SHP77 (cell line): Measurements from ENCODE around the gene TEX2.

Experiments
- DNase-seq, 2 experiments: peaks; one replicate each; lab custom pipeline; 2025; lab: John Stamatoyannopoulos, UW

Gene TEX2, protein sequence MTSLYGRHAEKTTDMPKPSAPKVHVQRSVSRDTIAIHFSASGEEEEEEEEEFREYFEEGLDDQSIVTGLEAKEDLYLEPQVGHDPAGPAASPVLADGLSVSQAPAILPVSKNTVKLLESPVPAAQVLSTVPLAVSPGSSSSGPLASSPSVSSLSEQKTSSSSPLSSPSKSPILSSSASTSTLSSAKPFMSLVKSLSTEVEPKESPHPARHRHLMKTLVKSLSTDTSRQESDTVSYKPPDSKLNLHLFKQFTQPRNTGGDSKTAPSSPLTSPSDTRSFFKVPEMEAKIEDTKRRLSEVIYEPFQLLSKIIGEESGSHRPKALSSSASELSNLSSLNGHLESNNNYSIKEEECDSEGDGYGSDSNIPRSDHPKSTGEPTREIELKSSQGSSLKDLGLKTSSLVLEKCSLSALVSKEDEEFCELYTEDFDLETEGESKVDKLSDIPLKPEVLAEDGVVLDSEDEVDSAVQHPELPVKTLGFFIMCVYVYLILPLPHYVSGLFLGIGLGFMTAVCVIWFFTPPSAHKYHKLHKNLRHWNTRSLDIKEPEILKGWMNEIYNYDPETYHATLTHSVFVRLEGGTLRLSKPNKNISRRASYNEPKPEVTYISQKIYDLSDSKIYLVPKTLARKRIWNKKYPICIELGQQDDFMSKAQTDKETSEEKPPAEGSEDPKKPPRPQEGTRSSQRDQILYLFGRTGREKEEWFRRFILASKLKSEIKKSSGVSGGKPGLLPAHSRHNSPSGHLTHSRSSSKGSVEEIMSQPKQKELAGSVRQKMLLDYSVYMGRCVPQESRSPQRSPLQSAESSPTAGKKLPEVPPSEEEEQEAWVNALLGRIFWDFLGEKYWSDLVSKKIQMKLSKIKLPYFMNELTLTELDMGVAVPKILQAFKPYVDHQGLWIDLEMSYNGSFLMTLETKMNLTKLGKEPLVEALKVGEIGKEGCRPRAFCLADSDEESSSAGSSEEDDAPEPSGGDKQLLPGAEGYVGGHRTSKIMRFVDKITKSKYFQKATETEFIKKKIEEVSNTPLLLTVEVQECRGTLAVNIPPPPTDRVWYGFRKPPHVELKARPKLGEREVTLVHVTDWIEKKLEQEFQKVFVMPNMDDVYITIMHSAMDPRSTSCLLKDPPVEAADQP

DNA sequence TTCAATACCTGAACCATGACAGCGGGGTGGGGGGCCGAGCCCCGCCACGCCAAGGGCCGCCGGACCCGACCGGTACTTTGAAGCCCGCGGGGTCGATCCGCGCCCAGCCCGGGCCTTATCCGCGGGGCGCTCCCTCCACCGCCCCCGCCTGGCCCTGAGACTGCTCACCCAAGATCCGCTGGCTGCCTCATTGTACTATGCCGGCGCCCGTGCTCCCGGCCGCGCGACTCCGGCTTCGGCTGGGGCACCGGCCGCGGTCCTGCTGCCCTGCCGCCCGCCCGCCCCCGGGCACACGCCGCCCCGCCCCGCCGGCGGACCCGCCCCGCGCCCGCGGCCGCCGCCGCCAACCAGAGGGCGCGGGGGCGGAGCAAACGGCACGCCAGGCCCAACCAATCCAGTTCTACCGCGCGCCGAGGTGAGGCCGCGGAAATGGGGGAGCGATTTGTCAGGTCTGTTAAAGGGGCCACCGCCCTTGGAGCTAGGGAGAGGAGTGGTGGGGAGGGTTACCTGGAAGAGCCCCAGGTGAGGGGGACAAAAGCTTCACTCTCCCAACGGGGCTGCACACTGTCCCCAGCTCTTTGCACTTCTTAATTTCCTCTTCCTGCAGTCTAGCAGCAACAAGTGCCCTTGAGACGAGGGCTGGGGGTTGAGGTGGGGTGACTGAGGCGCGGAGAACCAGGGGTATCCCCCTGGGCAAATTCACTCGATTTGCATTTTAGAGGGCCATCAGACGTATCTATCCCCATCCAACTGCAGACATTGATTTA lies at the start of gene TEX2:
Gene TEX2, minus strand, starts transcription at position 261 of the 767 bp plus-strand sequence. CDS start 49,043 bp downstream, outside the sequence.
- DNase-seq, result peak; percentile 82 to 92

DNA sequence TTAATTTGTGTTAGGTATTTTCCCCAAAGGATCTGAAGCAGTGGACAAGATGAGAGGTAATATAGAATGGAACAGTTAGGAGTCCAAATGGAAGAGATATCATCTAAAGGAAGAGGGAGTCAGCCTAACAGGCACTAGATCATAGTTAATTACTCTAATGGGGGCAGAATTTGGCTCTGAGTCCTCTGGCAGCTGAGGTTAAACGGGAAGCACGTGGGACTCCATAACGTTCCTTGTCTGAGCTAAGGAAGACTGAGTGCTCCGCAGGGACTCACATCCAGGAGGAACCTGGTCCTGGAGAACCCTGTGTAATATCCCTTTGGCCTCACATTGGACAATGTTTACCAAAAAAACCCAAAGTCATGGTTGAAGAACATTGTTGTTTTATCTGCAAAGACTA lies 46.6 kb upstream of the TEX2 start:
- DNase-seq, result no peak

DNA sequence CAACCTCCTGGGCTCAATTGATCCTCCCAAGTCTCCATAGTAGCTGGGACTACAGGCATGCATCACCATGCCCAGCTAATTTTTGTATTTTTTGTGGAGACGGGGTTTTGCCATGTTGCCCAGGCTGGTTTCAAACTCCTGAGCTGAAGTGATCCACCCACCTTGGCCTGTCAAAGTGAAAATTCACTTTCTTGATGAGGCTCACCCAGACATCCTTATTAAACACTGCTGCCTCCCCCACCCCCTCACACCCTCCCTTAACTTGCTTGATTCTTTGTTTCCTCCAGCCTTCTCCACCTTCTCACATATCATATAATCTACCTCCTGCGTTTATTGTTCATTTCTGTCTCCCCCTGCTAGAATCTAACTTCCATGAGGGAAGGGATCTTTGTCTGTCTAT lies 46.0 kb upstream of the TEX2 start:
- DNase-seq, result no peak

DNA sequence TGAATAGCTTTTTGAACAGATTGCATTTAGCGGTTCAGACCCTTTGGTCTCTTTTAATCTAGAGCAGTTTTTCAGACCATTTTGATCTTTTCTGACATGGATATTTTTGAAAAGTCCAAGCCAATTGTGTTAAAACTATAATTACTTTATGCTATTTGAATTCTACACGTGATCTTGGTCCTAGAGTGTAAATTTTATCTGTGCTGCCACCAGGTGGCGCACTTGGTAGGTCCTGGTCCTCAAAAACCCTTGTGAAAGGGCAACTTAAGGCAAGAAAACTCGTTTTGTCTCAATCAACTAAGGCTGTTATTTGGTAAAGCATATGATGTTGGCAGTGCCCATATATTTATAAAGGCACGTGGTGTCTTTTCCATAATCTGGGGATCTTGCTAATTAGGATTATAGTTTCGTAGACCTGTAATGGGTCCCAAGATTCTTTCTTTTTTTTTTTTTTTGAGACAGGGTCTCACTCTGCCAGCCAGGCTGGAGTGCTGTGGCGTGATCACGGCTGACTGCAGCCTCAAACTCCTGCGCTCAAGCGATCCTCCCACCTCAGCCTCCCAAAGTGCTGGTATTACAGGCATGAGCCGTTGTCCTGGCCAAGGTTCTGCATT lies 43.9 kb upstream of the TEX2 start:
- DNase-seq, result peak; percentile 12 to 55

DNA sequence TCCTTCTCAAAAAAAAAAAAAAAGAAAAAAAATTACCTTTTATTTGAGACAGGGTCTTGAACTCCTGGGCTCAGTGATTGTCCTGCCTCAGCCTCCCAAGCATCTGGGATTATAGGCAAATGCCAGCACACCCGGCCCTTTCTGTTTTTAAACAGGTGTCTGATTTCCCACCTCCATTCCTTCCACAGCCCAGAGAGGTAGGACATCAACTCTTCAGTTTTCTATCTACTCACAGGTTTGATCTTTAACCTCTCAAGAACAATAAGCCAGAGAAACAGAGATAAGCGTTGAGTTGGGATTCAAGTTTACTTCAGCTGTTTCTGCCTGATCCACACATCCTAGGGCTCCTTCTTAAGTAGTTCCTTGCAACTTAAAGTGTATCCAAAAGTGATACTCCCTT lies 41.5 kb upstream of the TEX2 start:
- no peak for DNase-seq

DNA sequence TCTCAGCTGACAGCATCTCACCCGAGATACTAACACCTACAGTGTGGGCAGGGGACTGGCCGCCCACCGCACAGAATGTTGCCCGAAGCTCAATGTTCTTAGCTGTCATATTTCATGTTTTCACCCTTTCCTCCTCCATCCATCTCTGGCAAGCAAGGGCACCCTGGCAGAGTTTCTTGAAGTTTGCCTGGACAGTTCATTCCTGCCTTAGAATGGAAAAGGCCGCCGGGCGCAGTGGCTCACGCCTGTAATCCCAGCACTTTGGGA lies 37.6 kb upstream of the TEX2 start:
- no peak for DNase-seq

DNA sequence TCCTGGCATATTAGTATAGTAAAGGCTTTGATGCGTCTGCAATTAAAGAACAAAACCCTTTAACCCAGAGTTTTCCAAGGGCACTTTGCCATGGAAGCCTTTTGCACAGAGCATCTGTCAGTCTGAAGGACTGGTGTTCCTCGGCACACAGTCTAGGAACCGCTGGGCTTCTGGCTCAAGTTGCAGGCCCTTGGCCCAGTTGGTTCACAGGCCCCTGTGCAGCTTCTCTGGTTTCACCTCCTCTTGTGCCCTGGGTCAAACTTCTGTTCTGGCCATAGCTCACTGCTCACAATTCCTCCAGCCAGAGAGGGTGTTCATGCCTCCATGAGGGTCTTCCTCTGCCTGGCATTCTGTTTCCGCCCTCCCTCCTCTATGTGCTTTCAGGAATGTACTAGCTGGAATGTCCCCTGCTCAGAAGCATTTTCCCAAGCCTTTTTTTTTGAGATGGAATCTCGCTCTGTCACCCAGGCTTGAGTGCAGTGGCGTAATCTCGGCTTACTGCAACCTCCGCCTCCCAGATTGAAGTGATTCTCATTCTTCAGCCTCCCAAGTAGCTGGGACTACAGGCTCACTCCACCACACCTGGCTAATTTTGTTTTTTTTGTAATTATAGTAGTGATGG lies 34.5 kb upstream of the TEX2 start:
- DNase-seq, result no peak

DNA sequence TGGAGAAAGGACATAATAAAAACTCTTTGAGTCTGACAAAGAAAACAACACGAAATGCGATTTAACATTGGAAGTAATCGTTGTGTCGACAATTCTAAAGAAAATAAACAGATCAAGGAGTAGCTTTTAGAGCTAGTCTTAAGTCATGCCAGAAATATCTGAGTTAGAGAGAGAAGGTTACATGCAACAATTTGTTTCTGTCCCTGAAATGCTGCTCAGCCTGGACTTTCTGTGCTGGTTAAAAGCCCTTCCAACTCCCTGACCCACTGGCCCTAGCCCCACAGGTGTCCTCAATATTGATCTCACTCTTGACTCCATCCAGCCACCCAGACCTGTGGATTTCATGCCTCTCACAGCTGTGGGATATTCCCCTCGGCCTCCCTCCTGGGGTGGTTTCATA lies 33.2 kb upstream of the TEX2 start:
- DNase-seq, result no peak

DNA sequence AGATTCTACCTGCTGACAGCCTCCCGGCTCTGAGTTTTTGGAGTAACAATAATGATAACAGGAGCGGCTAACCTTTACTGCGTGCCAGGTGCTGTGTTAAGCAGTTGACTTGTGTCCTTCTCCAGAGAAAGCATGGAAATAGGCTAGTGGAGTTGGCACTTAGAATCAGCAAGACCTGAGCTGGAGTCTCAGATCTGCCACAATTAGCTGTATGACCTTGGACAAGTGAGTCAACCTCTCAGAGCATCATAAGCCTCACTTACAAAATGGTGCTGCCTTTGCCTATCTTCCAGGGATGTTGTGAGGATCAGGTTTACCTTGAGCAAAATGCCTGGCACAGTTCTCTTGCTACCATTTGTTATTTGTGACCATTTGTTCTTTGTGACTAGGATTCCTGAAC lies 32.1 kb upstream of the TEX2 start:
- DNase-seq, result no peak

DNA sequence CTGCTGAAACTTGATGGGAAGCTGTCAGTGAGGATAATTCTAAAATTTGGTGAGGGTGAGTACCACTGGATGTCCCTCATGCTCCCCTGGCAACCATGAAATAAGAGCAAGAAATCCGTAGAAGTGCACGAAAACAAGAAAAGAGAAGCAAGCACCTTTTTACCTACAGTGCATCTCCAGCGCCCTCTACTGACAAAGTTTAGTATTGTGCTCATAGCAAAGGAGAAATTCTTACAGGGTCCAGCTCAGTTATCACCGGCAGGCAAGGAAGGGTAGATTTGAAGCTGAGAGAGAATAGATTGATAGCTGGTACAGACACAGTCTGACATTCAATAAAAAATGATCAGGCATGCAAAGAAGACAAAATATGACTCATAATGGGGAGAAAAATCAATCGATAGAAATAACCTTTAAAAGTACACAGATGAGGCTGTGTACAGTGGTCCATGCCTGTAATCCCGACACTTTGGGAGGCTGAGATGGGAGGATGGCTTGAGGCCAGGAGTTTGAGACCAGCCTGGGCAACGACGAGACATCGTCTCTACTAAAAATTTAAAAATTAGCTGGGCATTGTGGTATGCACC lies 28.3 kb upstream of the TEX2 start:
- DNase-seq, result peak in 1 of 2 experiments; percentile 14

DNA sequence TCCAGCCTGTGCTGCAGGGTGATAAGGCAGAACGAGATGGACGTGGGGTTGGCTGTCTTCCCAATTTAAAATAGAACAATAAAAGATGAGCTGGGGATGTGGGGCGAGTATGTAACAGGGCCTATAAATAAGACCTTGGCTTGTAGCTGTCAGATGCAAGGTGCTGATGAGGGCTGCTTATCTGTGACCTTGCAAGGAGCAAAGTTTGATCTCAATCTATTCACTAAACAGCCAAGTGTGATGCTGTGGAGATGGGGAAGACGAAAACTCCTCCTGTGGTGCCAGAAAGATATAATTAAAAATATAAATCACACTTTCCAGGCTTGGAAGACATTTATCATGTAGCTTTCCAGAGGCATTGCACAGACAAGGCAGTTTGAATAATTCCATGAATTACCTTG lies 26.7 kb upstream of the TEX2 start:
- DNase-seq, result no peak

DNA sequence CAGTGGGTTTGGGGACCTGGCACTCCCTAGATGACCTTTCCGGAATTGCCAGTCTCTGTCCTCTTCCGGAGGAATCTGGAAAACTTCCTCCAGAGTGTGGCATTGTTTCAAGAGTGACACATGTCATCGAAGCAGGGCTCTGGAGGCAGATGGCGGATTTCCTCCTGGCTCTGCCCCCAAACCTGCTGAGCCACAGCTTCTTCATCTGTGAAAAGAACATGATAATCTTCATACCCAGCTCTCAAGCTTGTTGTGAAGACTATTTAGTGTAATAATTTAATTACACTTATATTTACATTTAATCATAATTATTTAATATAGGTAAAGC lies 19.7 kb upstream of the TEX2 start:
- no peak for DNase-seq

DNA sequence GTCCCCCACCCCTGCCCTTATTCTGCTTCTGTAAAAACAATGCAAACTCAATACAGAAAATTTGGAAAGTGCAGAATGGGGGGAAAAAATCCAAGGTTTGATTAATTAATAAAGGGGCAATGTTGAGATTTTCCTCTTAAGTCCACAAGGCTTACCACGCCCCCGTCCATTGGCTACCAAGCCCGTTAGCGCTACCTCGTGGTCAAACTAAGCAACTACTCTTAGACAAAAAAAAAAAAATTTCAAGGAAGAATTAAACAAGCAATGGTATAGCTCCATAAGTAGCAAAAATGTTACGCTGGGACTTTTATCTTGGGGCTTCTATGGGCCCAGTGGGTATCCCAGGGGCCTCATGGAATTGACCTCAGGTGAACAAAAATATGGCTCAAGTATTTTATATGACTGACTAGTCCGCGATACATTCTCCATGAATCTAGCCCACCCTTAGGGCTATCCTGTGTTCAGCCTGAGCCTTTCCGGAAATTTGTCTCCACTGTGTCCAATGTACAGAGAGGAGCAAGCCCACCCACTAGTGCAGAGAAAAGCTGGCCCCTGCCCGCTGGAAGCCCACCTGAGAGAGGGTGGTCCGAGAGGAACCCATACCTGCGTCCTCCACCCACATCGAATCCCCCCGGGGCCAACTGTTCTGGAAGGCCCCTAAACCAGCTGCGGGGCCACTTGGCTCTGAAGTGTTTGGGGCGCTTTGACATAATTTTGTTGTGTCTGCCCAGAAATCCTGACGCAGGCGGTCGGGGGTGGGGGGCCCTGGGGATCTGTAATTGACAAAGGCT lies 19.1 kb upstream of the TEX2 start:
- peak; percentile 32 to 49 for DNase-seq

DNA sequence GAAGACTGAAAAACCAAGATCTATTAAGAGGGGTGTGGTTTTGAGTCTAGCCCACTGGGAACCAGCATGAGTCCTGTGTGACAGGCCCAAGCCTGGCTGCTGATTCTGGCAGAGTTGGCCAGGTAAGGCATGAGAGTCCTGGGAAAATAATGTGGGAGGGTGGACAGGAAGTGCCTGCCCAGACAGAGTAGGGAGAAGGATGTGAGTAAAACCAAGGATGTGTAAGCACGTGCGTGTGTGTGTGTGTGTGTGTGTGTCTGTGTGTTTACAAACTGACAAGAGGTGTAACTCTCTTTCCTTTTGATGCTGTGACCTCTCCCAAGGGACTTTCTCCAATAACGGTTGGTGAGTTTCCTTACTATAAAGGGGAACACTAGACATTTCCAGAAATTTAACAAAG lies 15.6 kb upstream of the TEX2 start:
- no peak for DNase-seq

DNA sequence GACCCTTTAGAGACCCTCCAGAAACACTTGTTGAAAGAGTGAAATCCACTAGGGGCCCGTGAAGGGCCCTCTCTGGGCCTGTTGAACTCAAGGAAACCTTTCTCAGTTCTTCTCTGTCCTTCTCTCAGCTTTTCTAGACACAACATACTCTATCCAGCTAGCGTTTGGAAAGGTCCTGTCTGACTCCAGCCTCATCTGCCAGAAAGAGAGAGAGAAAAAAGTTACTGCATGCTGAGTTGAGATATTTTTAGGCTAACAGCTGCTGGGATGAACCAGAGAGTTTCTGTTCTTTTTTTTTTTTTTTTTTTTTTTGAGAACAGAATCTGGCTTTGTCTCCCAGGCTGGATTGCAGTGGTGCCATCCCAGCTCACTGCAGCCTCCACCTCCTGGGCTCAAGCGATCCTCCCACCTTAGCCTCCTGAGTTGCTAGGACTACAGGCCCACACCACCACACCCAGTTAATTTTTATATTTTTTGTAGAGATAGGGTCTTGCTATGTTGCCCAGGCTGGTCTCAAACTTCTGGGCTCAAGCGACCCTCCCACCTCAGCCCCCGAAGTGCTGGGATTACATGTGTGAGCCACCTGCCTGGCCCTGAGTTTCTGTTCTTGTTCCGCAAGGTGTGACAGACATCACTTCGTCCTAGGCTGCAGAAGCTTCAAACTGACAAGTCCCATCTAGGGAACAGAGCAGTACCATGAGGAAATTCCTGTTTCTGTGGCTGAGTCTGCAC lies 14.9 kb upstream of the TEX2 start:
- no peak for DNase-seq

DNA sequence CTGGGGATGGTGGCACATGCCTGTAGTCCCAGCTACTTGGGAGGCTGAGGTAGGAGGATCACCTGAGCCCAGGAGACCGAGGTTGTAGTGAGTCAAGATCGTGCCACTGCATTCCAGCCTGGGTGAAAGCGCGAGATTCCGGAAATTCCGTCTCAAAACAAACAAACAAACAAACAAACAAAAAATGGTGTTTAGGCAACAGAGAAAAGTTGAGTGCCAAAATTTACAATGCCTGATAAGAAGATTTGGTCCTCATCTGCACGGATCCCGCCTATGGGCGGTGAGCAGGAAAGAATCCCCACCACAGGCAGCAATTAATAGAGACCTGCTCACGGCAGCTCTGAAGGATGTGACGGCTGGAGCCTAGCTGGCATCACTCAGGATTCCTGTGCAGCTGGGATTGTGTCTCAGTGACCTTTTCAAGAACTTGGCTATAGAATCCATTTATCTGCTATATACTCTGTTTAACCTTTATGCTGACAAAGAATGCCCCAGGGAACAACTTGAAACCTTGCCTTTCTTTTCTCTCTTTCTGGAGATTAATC lies 14.0 kb upstream of the TEX2 start:
- no peak for DNase-seq

DNA sequence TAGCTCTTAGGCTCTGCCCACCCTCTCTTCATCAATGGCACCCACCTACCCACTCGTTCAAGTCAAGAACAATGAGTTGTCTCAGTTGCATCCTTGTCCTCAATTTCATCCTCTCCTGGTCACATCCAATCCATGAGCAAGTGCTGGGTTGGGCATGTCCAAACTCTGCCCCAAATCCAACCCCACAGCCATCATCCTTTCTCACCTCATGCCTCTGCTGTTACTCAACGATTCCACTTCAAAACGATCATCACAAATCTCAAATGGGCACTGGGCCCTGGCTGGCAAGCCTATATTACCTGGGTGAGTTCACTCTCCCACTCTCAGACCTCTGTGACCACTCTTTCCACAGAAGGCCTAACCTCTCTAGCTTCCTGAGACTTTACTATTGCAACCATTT lies 12.0 kb upstream of the TEX2 start:
- no peak for DNase-seq

DNA sequence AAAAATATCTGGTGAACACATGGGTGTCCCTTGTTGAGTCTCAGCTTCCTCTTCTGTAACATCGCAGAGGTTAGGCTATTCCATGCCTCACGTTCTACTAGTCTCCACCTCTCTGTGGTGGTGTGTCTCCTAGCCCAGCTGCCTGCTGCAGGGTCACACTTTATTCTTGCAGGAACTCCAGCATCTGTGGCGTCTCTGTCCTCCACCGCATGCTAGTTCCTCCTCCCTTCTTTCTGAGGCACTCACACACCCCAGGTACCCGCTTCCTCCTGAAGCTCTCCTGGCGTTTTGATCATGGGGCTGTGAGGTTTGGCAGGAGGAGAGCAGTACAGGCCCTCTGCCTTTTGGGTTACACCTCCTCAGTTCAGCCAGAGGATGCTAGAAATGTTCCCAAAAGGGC lies 9.9 kb upstream of the TEX2 start:
- no peak for DNase-seq

DNA sequence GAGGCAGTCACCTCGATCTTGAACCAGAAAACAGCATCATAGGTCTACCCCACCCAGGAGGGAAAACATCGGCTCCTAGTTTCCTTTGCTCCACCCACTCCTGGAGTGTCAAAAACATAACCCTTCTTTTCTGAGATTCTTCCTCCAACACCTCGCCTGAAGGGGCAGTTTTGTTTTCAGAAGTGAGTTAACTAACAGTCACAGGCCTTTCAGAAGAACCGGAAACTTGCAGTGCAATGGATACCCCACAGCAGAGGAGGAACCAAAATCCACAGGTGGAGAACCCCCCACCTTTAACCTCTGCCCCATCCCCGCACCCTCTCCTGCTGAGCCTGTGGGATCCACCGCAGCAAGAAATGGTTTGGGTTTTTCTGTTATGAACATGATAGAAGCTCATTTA lies 7.8 kb upstream of the TEX2 start:
- DNase-seq, result no peak
